CD4-positive, alpha-beta T cell treated with Interleukin-10 for 1 hour (primary cell): ENCODE data around the gene ABCC5.
"Not testable (repeated sequence)": the region's sequence is repeated elsewhere in the genome, so short reads cannot be mapped to it uniquely, and the experiment has no call there.

ENCODE experiments used
- DNase-seq: peaks from one replicate; pipeline ENCODE4 v3.0.0-alpha.2; 2020

The ABCC5 gene

GRCh38 chr3:183884097-183884426 lies 133.6 kb downstream of the ABCC5 start:
- DNase-seq, result no peak

GRCh38 chr3:183883291-183884096 lies 134.2 kb downstream of the ABCC5 start:
- DNase-seq, result no peak

GRCh38 chr3:183880121-183880520 lies 137.6 kb downstream of the ABCC5 start:
- DNase-seq, result no peak

GRCh38 chr3:183879243-183879642 lies 138.4 kb downstream of the ABCC5 start:
- no peak for DNase-seq

GRCh38 chr3:183878071-183878470 lies 139.6 kb downstream of the ABCC5 start:
- DNase-seq, result no peak

- not testable (repeated sequence) for DNase-seq
These were observed 140.5 kb downstream of the ABCC5 start for GRCh38 chr3:183877227-183877626.

GRCh38 chr3:183875411-183875810 lies 142.3 kb downstream of the ABCC5 start:
- no peak for DNase-seq

- no peak for DNase-seq
These were observed 143.8 kb downstream of the ABCC5 start for GRCh38 chr3:183873914-183874313.

GRCh38 chr3:183871541-183871940 lies 146.1 kb downstream of the ABCC5 start:
- no peak for DNase-seq

GRCh38 chr3:183870563-183870962 lies 147.1 kb downstream of the ABCC5 start:
- DNase-seq, result no peak
